Loucy (cell line): ENCODE measurements around the gene PSMD11.

Experiments
- H2AFZ ChIP-seq: fragments of 200-600 bp; sonication (generic); 2 replicates; pipeline ENCODE4 v1.6.0; 2016; ENCODE audit warnings: antibody characterized with exemption, mild to moderate bottlenecking, low read length, moderate library complexity
- H3F3A ChIP-seq: fragments of 200-600 bp; 2 replicates; pipeline ENCODE4 v1.6.0; 2016; ENCODE audit warnings: antibody characterized with exemption, low read depth, mild to moderate bottlenecking
- H3K27me3 ChIP-seq: fragments of 200-600 bp; sonication (generic); 2 replicates; pipeline ENCODE4 v1.6.1; 2014; ENCODE audit warnings: low read length, mild to moderate bottlenecking; ENCODE audit not compliant: insufficient read depth, poor library complexity, severe bottlenecking
- H3K36me3 ChIP-seq: fragments of 200-600 bp; sonication (generic); 2 replicates; pipeline ENCODE4 v1.6.1; 2016; ENCODE audit warnings: low read length; ENCODE audit not compliant: insufficient read depth
- H3K4me1 ChIP-seq: fragments of 200-600 bp; sonication (generic); 2 replicates; pipeline ENCODE4 v1.5.1; 2014; ENCODE audit warnings: low read length, mild to moderate bottlenecking; ENCODE audit not compliant: insufficient read depth, poor library complexity, severe bottlenecking
- H3K4me2 ChIP-seq: fragments of 200-600 bp; sonication (generic); 2 replicates; pipeline ENCODE4 v1.6.0; 2014; ENCODE audit warnings: antibody characterized with exemption, low read length, low read depth, mild to moderate bottlenecking; ENCODE audit not compliant: poor library complexity, severe bottlenecking
- H3K4me3 ChIP-seq: fragments of 200-600 bp; sonication (generic); 2 replicates; pipeline ENCODE4 v1.5.1; 2014; ENCODE audit warnings: low read length, mild to moderate bottlenecking, mixed read lengths; ENCODE audit not compliant: poor library complexity, severe bottlenecking
- H3K79me2 ChIP-seq: fragments of 200-600 bp; sonication (generic); 2 replicates; pipeline ENCODE4 v1.6.1; 2014; ENCODE audit warnings: low read length; ENCODE audit not compliant: insufficient read depth
- H3K9ac ChIP-seq: fragments of 200-600 bp; sonication (generic); 2 replicates; pipeline ENCODE4 v1.6.0; 2014; ENCODE audit warnings: mild to moderate bottlenecking, low read depth, low read length, moderate library complexity; ENCODE audit not compliant: poor library complexity, severe bottlenecking
- H3K9me2 ChIP-seq: fragments of 200-600 bp; sonication (generic); replicated peaks from 2 replicates; pipeline ENCODE4 v1.6.1; 2016; ENCODE audit warnings: low read depth, low read length, mixed read lengths
- H3K9me3 ChIP-seq: fragments of 200-600 bp; sonication (generic); 2 replicates; pipeline ENCODE4 v1.6.1; 2014; ENCODE audit warnings: mild to moderate bottlenecking, antibody characterized with exemption, low read length, low read depth; ENCODE audit not compliant: insufficient read depth
- H4K20me1 ChIP-seq: fragments of 200-600 bp; sonication (generic); 2 replicates; pipeline ENCODE4 v1.6.0; 2014; ENCODE audit warnings: antibody characterized with exemption, low read length, mild to moderate bottlenecking; ENCODE audit not compliant: insufficient read depth, poor library complexity, severe bottlenecking
- EZH2phosphoT487 ChIP-seq: fragments of 200-600 bp; IDR thresholded peaks from 2 replicates; pipeline ENCODE4 v1.6.1; 2018; ENCODE audit warnings: antibody characterized with exemption, mild to moderate bottlenecking, moderate library complexity, borderline replicate concordance
- TF ChIP-seq, protein P1 (sequence below): fragments of 200-600 bp; sonication (generic); conservative IDR thresholded peaks from 2 replicates; pipeline ENCODE4 v1.5.1; 2014; ENCODE audit warnings: mild to moderate bottlenecking, antibody characterized with exemption, low read length

Gene PSMD11

DNA sequence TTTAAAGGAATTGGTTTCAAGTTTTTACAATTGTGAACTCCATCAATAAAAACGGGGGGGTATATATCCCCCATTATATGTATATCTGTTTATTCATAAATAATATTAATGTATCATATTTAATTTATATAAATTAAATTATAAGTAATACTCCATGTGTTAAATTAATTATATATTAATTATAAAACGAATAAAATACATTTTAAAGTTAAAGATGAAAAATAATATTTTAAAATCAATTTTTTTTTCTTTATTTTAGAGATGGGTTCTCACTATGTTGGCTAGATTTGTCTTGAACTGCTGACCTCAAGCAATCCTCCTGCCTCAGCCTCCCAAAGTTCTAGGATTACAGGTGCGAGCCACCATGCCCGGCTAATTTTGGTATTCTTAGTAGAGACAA, 17.4 kb upstream of the PSMD11 start:
- Histone ChIP-seq H4K20me1 (no peaks in the 10 kb centered on the region), H3K9ac (no peak overlapping the region), H3K27me3 (no peaks in the 10 kb centered on the region), H3K4me2 (no peak overlapping the region), H3F3A (no peaks in the 10 kb centered on the region), H3K9me2 (no peaks in the 10 kb centered on the region), H3K36me3 (no peaks in the 10 kb centered on the region), H3K9me3 (peaks cover 13% of the 10 kb centered on the region; the same call in 1 of the 2 replicates), H2AFZ (no peak overlapping the region), H3K4me1 (no peaks in the 10 kb centered on the region), H3K4me3 (no peak overlapping the region), H3K79me2 (no peaks in the 10 kb centered on the region)
- TF ChIP-seq, protein P1, sequence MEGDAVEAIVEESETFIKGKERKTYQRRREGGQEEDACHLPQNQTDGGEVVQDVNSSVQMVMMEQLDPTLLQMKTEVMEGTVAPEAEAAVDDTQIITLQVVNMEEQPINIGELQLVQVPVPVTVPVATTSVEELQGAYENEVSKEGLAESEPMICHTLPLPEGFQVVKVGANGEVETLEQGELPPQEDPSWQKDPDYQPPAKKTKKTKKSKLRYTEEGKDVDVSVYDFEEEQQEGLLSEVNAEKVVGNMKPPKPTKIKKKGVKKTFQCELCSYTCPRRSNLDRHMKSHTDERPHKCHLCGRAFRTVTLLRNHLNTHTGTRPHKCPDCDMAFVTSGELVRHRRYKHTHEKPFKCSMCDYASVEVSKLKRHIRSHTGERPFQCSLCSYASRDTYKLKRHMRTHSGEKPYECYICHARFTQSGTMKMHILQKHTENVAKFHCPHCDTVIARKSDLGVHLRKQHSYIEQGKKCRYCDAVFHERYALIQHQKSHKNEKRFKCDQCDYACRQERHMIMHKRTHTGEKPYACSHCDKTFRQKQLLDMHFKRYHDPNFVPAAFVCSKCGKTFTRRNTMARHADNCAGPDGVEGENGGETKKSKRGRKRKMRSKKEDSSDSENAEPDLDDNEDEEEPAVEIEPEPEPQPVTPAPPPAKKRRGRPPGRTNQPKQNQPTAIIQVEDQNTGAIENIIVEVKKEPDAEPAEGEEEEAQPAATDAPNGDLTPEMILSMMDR, result no peak
- TF ChIP-seq EZH2phosphoT487, result no peak

DNA sequence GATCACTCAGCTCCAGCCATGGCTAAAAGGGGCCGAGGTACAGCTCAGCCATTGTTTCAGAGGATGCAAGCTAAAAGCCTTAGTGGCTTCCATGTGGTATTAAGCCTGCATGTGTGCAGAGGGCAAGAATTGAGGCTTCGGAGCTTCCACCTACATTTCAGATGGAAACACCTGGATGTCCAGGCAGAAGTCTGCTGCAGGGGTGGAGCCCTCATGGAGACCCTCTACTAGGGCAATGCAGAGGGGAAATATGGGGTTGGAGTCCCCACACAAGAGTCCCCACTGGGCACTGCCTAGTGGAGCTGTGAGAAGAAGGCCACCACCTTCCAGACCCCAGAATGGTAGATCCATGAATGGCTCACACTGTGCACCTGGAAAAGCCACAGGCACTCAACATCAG, 14.7 kb upstream of the PSMD11 start:
- Histone ChIP-seq H3K4me3 (no peak overlapping the region), H3K9me3 (peaks cover 13% of the 10 kb centered on the region; the same call in 1 of the 2 replicates)

DNA sequence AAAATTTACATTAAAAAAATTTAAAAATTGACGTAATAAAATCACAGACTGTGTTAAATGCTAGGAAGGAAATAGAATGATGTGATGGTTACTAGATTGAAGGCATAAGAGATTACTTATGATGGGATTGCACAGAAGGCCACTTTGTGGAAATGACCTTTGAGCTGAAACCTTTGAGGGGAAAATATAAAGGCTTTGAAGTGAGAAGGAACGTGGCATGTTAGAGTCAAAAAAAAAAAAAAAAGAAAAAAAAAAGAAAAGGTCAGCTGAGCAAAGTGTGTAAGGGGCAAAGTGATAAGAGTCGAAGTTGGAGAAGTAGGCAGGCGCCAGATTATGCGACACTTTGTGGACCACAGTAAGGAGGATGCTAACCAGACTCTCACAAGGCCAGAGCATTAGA, 3.6 kb upstream of the PSMD11 start:
- Histone ChIP-seq H3K4me2 (no peak overlapping the region), H3F3A (no peaks in the 10 kb centered on the region), H3K36me3 (no peaks in the 10 kb centered on the region), H4K20me1 (peaks cover 12% of the 10 kb centered on the region), H3K27me3 (peaks cover 4% of the 10 kb centered on the region), H3K9me3 (no peaks in the 10 kb centered on the region), H3K79me2 (peaks cover 14% of the 10 kb centered on the region), H3K4me3 (no peak overlapping the region), H2AFZ (no peak overlapping the region), H3K9me2 (no peaks in the 10 kb centered on the region), H3K9ac (no peak overlapping the region), H3K4me1 (peaks cover 5% of the 10 kb centered on the region)
- TF ChIP-seq EZH2phosphoT487, result no peak
- TF ChIP-seq, protein P1, result no peak

More for the DNA sequence above, 14.7 kb upstream of the PSMD11 start:
- no peak overlapping the region for H2AFZ ChIP-seq
- H3K9ac ChIP-seq, result no peak overlapping the region
- no peak for TF ChIP-seq EZH2phosphoT487
- no peaks in the 10 kb centered on the region for H3K36me3 ChIP-seq
- H3K79me2 ChIP-seq, result no peaks in the 10 kb centered on the region
- no peaks in the 10 kb centered on the region for H3F3A ChIP-seq
- H4K20me1 ChIP-seq, result no peaks in the 10 kb centered on the region
- no peaks in the 10 kb centered on the region for H3K27me3 ChIP-seq
- no peak overlapping the region for H3K4me2 ChIP-seq
- no peaks in the 10 kb centered on the region for H3K4me1 ChIP-seq
- no peaks in the 10 kb centered on the region for H3K9me2 ChIP-seq

DNA sequence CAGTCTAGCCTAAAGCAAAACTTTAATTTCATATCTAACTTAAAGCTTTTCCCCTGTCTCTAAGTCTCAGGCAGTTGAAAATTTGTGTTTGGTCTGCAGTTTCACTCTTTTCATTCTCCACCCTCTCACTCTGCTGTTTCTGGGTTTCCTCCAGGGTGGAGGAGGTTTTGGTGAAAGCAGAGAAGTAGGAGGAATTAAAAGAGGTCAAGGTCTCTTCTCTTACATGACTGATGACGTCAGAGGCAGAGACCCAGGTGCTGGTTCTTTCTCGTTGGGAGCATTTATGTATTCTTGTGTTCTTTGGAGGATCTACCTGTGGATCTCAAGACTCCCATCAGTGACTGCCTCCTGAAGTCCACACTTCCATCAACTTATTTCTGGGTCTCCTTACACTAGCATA, 2.4 kb upstream of the PSMD11 start:
- Histone ChIP-seq H3K27me3 (peaks cover 4% of the 10 kb centered on the region), H3K4me3 (no peak overlapping the region), H3K36me3 (no peaks in the 10 kb centered on the region), H4K20me1 (peaks cover 24% of the 10 kb centered on the region), H3K9me2 (no peaks in the 10 kb centered on the region), H3K79me2 (peaks cover 26% of the 10 kb centered on the region), H3F3A (no peaks in the 10 kb centered on the region), H3K9me3 (no peaks in the 10 kb centered on the region), H3K4me2 (no peak overlapping the region), H3K9ac (no peak overlapping the region), H2AFZ (no peak overlapping the region), H3K4me1 (peaks cover 16% of the 10 kb centered on the region)
- TF ChIP-seq, protein P1, result no peak
- TF ChIP-seq EZH2phosphoT487, result no peak
